Activated CD8-positive, alpha-beta memory T cell treated with anti-CD3 and anti-CD28 coated beads for 4 hours (primary cell): ENCODE results near the gene PRDM16.
"Not testable (repeated sequence)": the region's sequence is repeated elsewhere in the genome, so short reads cannot be mapped to it uniquely, and the experiment has no call there.

Experiments
- DNase-seq, 2 donors: peaks; one replicate each; pipeline ENCODE4 v3.0.0-alpha.2; 2020; ENCODE audit warnings: low read depth in 2 of 2

PRDM16 gene

DNA sequence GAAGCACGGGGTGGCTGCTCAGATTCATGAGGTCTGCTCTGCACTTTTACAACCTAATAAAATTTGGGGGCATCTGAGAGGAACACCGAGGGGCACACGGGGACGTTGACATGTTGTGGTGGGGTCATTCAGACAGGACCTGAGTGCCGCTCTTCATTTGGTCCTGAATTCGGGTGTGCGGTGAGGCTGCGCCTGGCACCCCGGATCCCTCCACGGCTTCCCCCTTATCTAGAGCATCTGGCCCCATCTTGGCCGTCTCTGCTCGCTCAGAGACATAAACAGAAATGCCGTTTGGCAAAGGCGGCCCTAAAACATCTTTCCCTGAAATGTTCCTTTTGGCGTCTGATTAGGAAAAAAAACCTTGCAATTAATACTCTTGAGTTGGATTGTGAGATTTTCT lies 157.2 kb downstream of the PRDM16 start:
- no peak for DNase-seq

DNA sequence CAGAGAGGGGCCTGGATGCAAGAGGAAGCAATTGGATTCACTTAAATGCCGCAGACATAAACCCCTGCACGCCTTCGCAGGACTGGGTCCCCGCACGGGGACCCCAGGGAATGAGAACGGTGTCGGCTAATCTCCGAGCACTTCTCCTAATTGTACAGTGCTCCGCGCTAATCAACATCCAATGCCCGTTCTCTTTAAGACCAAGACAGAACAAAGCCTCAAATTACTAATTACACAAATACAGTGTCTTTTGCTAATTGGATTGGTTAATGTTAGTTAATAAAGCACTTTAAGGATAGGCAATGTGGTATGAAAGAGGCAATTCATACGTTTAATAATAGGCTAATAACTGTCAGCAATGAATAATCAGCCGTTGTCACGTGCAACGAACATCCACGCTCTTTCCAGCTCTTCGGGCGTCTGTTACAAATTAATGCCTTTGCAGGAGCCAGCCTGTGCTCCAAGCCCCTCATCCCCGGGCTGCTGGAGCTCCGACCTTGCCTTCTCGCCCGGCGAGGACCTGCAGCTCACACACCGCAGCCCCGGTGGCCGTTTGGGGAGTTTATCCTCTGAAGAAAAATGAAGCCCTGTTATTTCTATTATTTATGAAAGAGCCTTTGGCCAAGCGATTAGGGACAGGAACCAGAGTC lies 157.8 kb downstream of the PRDM16 start:
- DNase-seq, result no peak

DNA sequence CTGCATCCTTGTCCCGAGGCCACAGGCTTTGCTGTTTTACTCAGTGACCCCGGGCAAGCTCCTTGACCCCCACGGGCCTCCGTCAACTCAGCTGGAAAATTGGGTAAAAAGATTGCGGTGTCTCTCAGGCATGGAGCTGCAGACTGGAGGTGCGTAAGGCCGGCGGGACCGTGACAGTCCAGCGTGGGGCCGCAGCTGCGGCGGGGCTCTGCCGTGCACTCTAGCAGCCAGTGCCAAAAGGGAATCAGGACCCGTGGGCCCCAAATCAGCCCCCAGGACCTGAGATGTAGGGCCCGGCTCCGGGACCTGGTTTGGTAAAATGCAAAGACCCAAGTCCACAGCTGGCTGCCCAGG lies 158.3 kb downstream of the PRDM16 start:
- DNase-seq, result no peak

DNA sequence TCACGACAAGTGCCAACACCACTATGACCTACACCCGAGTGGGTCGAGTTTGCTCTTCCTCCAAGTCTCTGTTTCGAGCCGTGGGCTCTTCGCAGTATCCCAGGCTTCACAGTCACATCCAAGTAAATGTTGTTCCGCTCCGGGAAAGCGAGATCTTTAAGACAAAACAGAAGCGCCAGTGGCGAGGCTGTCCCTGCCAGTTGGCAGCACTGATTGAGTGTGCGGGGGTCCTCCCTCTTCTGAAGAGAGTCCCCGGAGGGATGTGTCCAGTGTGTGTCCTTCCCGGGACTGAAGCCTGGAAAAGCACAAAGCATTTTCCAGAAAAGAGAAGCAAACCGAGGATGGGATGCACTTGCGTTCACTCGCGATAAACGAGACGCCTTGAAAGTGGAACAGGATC lies 158.9 kb downstream of the PRDM16 start:
- no peak for DNase-seq

DNA sequence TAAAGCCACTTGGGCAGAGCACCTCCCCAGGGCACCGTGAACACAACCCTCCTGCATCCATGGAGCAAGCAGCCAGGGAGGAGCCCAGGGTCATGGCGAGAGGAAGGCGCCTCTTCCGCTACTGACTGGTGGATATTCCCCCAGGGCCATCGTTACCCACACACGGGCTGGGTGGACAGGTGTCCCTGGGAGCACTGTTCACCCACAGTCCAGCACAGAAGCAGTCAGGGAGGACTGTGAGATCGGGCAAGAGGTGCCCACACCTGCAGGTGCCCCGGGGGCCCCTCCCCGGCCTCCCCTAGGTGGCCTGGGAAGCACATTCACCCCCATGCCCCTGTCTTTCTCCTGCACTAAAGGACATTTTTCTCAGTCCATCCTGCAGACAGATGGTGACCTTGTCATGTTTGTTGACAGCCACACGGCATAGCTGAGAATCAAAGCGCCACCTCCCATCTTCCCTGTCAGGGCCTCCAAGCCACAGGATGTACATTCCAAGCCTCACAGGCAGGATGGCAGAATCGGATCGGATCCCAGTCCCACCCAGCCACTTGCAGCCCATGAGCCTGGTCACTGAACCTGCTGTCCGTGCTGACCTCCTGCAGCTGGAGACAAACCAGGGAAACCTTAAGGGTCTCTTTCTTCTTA lies 160.2 kb downstream of the PRDM16 start:
- no peak for DNase-seq

DNA sequence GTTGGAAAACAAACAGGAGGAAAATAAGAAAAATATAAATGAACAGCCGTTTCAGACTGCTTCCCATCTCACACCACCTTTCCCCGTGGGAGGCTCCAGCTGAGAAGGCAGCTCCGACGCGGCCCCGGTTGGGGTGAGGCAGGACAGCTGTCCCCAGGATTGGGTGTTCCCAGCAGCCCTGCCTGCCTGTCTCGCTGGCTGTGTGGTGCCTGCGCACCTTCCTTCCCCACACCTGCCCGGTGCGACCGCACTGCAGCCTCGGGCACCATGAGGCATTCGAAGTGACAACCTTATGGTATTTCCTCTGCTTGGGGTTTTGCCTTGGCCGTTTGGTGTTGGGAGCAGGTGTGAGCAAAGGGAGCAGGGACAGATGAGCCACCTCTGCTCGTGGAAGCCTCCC lies 161.6 kb downstream of the PRDM16 start:
- no peak for DNase-seq

DNA sequence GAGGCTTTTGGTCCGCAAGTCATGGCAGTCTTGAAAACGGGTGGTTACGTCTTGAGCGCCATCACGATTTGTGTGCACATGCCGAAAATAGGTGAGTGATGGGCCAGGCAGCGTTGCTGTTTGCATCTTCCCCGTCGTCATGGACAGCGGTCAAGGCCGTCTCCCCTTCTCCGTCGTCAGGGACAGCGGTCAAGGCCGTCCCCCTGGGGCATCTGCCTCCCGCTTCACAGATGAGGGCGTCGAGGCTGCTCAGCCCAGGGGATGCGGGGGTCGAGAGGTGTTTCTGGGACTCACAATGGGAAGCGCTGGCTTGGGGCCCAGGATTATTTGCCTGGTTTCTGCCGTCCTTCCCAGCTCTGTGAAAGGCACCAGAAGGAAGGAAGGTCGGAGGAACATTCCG lies 162.2 kb downstream of the PRDM16 start:
- no peak for DNase-seq

DNA sequence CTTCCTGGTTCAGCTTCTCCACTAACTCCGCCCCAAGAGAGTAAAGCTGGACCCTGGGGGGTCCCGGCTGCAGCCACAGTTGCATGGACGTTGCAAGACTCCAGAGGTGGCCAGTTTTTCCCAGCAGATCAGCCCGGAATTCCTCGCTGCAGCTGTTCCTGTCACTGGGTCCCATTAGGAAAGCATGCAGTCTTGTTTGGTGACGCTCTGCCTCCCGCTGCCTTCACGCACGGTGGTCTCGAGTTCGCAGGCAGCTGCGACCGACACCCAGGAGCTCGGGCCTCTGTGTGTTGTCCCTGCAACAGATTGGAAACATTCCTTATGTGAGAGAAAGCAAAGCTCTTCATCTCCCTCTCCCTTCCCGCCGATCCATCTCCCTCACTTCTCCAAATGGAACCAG lies 162.8 kb downstream of the PRDM16 start:
- DNase-seq, result no peak

DNA sequence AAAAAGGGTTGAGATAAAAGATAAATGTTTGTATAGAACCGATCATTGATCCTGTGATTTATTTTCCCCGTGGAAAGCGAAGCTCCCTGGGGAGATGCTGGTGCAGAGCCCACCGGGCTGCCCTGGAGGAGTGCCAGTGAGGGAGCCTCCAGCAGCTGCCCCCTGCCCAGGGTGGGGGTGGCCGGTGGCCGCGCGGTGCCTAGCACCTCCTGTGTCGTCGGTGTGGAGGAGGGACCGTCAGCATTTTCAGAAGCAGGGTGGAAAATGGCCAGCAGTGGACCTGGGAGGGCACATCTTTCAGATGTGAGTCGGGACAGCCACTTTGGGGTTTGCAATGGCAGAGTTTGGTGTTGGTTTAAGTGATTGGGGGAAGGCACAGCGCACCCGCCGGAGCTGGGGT lies 164.0 kb downstream of the PRDM16 start:
- DNase-seq, result no peak

DNA sequence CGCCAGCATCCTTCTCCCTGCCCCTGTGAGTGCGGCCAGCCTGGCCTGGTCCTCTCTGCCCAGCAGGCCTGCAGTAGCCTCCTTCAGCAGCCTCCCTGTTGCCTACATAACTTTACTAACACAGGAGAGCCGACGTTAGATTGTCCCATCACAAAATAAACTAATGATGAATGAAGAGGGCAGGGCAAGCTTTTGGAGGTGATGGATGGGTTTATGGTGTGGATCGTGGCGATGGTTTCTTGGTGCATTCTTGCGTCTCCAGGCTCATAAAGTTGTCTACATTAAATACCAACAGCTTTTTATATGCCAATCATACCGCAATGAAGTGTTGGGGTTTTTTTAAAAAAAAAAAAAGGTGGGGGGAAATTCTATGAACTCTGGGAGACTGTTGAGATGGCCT lies 164.5 kb downstream of the PRDM16 start:
- no peak for DNase-seq

DNA sequence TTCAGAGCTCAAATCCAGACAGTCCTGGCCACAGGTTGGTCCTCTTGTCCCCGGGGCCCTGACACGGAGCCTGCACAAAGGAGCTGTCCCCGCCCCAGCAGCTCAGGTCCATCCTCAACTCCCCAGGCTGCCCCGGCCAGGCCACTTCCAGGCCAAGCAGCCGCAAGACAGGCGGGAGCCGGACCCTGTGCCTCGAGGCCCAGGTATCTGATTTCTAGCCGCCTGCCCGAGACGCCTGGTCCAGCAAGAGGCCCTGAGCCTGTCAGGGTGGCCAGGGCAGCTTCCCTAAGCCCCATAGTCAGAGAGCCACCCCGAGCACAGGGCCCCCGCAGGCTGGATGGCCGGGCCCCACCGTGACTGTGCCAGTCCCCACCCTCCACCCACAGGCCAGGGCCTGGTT lies 165.3 kb downstream of the PRDM16 start:
- no peak for DNase-seq

DNA sequence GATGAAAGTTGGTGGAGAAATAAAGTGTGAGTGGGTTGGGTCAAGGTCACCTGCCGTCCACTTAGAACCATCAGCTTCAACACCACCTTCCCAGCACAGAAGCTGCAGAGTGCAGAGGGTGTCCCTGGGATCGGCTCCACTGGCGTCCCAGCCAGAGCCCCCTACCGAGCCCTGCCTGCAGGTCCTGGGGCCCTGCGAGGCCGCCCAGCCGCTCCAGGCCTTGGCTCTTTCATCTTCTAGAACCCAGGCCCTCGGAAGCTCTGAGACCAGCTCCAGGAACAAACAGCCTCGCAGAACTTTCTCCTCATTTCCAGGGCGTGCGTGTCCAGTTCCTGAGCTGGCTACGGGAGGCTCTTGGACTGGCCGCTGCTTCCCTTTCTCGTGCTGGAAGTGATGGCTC lies 166.0 kb downstream of the PRDM16 start:
- no peak for DNase-seq

DNA sequence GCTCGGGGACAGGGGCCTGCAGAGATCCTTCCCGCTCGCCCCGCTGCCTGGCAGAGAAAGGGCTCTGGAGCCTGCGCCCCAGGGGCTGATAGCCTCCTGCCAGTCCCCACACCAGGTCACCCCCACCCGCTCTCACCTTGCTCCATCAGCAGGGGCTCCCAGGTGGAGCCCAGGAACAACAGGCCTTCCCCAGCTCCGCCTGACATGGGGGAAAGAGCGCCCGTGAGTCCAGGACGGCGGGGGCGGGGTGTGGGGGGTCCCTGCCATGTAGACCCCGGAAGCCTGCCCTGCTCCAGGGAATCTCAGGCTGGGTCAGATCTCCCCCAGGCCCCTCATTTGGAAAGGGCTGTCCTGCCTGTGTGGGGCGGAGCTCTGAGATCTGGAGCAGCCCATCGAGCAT lies 166.5 kb downstream of the PRDM16 start:
- no peak for DNase-seq

DNA sequence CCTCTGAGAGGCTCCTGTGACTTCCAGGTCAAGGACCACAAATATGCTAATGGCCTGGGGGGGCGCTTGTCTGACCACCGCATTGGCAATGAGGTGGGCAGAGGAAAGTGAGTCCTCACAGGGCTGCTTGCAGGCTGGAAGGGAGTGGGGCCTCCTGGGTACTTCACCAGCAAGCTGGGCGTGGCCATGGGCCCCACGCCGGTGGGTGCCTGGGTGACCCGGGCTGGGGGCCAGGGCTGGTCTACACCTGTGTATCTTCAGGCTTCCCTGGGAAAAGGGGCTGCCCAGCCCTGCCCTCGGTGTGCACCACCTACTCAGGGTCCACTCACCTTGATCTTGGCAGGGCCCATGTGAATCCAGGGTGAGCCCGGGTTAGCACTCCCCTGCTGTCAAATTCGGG lies 167.4 kb downstream of the PRDM16 start:
- DNase-seq, result no peak

DNA sequence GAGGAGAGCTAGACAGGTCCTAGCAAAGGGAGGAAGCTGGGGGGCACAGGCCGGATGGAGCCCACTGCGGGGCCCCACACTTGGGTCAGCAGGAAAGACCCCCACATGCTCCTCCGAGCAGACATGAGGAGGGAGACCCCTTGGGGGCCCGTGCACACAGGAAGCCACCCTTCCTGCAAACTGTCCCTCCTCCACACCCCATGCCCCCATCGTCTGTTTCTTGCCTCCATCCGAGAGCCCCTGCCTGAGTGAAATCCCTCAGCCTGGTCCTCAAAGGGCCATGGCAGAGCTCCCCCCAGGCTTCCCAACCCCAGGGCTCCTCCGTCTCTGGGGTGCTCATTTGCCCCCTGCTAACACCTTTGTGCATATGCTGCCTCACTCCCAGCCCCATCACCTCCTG lies 168.0 kb downstream of the PRDM16 start:
- DNase-seq, result no peak

DNA sequence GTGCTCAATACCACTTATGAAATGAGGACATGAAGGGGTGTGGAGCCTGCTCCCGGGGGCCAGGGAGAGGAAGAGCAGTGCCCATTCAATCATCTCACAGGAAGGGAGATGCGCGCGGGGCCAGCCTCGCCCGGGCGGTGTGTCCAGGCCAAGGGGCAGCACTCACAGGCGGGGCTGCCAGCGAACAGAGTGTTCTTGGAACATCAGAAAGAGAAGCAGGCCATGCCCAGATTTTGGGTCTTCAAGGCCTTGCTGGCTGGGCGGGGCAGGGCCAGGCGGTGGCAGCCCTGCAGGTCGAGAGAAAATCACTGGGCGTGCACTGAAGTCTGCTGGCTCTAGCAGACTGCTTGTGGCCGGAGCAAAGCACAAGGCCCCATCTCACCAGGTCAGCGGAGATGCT lies 168.6 kb downstream of the PRDM16 start:
- DNase-seq, result no peak

DNA sequence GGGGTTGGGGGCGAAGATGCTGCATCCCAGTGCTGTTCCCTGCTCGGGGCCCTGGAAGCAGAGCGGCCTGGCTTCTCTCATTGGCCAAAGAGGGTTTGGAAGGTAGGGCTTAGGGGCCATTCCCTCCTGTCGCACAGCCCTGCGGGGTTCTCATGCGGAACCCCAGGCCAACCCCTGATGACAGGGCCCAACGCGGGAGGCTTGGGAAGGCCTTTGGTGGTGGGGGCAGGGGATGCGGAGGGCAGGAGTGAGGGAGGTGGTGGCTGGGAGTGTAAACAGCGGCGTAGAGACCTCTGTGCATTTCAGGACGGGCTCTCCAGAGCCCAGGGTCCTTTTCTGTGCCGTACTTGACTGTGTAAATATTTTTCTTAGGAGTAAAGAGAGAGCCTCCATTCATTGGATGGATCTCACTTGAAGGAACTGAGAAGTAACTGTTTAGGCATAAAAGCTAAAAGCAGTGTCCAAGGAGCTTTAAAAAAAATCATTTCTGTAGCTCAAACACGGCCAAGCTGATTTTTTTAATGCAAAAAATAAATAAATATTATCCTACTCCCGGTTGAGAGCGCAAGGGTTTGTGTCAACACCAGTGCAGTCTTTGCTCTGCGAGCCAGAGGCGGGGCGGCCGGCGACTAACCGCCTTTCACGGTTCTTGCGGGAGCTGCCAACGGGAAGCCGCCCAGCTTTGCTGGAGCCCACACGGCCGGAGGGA lies 169.1 kb downstream of the PRDM16 start:
- DNase-seq, result no peak

DNA sequence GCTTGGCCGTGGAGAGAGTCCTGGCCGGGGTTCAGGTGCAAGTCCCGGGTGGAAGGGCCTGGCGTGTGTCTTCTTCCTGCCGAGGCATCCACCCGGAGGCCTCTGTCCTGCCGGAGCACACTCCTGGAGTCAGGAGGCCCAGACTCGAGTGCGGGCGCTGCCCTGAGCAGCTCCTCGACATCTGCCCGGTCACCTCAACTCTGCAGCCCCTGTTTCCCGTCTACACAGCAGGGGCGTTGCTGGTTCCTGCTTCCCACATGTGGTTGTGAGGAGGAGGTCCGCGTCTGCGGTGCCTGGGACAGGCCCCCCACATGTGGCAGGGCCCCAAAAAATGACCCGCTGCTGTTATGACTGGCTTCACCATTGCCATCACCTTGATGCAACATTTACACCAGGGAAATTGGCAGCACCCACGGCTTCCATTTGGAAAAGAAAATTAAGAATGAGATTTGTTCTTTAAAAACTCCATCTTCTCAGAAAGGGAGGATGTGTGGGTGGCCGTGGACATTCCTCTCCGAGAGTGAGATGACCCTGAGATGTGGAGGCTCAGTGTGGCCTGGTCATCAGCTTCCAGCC lies 169.8 kb downstream of the PRDM16 start:
- DNase-seq, result no peak

DNA sequence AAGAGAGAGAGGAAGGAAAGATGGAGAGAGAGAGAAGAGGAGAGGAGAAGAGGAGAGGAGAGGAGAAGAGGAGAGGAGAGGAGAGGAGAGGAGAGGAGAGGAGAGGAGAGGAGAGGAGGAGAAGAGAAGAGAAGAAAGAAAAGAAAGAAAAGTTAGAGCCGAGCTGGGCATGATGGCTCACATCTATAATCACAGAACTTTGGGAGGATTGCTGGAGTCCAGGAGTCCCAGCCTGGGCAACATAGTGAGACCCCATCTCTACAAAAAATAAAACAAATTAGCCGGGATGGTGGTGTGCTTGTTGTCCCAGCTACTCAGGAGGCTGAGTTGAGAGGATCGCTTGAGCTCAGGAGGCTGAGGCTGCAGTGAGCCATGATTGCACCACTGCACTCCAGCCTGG lies 171.0 kb downstream of the PRDM16 start:
- DNase-seq, result not testable (repeated sequence)

DNA sequence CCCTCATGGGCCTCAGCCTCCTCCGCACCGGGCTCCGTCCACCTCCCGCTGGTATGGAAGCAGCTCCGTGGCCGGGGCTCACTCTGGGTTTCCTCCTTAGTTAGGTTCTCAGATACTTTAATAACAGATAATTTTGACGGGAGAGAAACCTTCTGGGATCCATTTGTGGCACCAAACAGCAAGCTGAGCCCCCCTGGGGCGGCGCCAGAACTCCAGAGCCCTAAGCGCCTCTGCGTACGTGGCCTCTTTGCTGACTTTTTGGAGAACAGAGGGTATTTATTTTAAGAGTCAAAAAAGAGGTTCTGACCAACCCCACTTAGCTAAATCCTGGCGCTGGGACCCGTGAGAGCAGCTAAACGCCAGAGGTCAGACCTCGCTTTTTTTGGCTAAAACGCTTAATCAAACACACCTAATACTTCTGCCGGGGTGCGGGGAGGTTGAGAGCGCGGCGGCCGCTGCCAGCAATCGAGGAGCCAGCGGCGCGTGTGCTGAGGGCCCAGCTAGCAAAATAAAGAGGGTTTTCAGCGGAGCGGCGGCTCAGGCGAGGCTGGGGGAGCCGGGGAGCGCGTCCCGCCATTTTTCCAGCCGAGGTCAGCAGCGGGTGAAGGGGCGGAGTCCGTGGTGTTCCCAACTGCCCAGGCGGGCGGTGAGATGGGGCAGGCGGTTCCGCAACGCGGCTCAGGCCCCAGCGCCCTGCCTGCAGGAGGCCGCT lies 171.7 kb downstream of the PRDM16 start:
- DNase-seq, result no peak

DNA sequence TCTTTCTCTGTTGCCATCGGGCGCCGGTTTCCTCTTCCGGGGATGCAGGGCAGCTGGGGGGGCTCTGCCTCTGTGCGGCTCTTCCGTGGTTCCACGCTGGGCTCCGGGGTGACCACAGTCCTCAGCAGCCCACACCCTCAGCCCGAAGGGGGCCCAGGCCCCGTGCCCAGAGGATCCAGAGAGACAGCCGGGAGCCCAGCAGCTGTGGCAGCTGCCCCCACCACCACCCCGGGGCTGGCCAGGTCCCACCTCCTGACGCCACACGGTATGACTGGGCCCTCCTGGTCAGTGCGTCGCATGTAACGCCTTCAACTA lies 172.2 kb downstream of the PRDM16 start:
- DNase-seq, result no peak

DNA sequence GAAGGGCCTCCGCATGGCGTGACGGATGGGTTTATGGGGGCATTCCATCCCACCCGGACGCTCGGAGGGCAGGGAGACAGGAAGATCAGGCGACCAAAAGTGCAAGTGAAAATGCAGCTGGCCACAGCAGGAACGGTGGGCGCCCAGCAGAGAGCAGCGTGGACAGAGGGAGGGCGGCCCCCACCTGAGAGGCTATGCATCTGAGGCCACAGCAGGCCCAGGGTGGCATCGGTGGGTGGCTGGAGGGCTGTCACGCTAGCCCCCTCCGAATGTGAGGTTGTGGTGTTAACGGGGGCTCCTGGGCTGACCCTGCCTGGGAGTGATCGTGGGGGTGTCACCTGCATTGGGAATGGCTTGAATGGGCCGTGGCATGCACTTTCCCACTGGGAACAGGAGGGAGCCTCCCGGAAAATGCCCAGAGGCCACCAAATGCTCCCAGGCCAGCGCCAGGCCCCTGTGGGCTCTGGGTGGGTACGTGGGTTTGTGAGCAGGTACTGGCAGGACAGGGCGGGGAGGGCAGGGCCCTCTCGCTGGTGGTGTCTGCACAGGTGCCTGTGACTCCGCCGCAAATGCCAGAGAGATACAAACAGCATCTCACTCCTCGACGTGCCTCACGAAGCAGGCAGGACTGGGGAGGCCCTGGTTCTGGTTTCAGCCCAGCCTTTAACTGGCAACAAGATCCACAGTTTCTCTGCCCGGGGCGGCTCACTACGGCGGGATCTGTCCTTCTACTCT lies 172.8 kb downstream of the PRDM16 start:
- no peak for DNase-seq
